Endothelial cell of umbilical vein (primary cell): ENCODE results near the gene PITPNM1. TPM values are rescaled to one million over a fixed set of nuclear protein-coding genes. Genes with fewer than 3 reads are reported as not detected.

Source experiments
- BruUV-seq: library from RNA; stranded (reverse); fragments of 400-500 nt; replicated peaks from 2 replicates; lab custom pipeline; 2021; lab: Mats Ljungman, UMichigan
- CTCF ChIA-PET: fragments of 300-600, 350-600 bp; sonication (Branson Sonifier 250); formaldehyde crosslinking; loops from one replicate; lab custom pipeline; 2021; ENCODE audit warnings: antibody characterized with exemption, inconsistent platforms; lab: Charles Lee
- POLR2A ChIA-PET: fragments of 300-600, 350-600 bp; sonication (Branson Sonifier 250); formaldehyde crosslinking; loops from one replicate; lab custom pipeline; 2021; ENCODE audit warnings: antibody characterized with exemption, inconsistent platforms; lab: Charles Lee
- DNase-seq: peaks from one replicate; pipeline ENCODE4 v3.0.0-alpha.2; 2011; ENCODE audit warnings: low read depth, low spot score
- FAIRE-seq: peaks from 2 replicates; lab custom pipeline; 2011; peaks lifted over from hg19 to GRCh38; lab: Jason Lieb, UNC
- H2AFZ ChIP-seq: 2 replicates; pipeline ENCODE4 v1.6.0; 2012; ENCODE audit warnings: low read depth, low read length, control low read depth, inconsistent platforms
- H3K27ac ChIP-seq: 2 replicates; pipeline ENCODE4 v1.5.1; 2011; ENCODE audit warnings: low read depth, mild to moderate bottlenecking, control low read depth, low read length, moderate library complexity; ENCODE audit not compliant: insufficient read depth
- H3K27me3 ChIP-seq, 2 experiments: 2 replicates each; pipeline versions ENCODE4 v1.6.0 to v1.6.1; 2011; ENCODE audit warnings: low read length in 2 of 2, mixed read lengths in 1 of 2; ENCODE audit not compliant: control insufficient read depth in 2 of 2, insufficient read depth in 2 of 2
- H3K36me3 ChIP-seq, 2 experiments: 2 replicates in 1 of 2; 3 replicates in 1 of 2; pipeline ENCODE4 v1.5.1; 2011; ENCODE audit warnings: low read length in 2 of 2, mild to moderate bottlenecking in 1 of 2, moderate library complexity in 1 of 2; ENCODE audit not compliant: control insufficient read depth in 2 of 2, insufficient read depth in 2 of 2; ENCODE audit errors: extremely low read depth in 1 of 2
- H3K4me1 ChIP-seq: 3 replicates; pipeline ENCODE4 v1.5.1; 2011; ENCODE audit warnings: mild to moderate bottlenecking, low read length; ENCODE audit not compliant: control insufficient read depth, insufficient read depth; ENCODE audit errors: extremely low read depth
- H3K4me2 ChIP-seq: 2 replicates; pipeline ENCODE4 v1.6.1; 2011; ENCODE audit warnings: low read length, control low read depth, mixed read lengths; ENCODE audit not compliant: insufficient read depth
- H3K4me3 ChIP-seq, 3 experiments: fragments of 200-600 bp in 1 of 3; sonication (generic), shearing (Covaris generic) in 1 of 3; replicated peaks in 1 of 3; 2 replicates each; pipeline ENCODE4 v1.5.1; 2011 to 2016; ENCODE audit warnings: control low read depth in 3 of 3, low read length in 3 of 3, mild to moderate bottlenecking in 2 of 3, inconsistent platforms in 1 of 3, low read depth in 1 of 3, moderate library complexity in 1 of 3; ENCODE audit not compliant: insufficient read depth in 1 of 3
- H3K79me2 ChIP-seq: 2 replicates; pipeline ENCODE4 v1.6.0; 2012; ENCODE audit warnings: low read length, inconsistent platforms; ENCODE audit not compliant: control insufficient read depth, insufficient read depth
- H3K9ac ChIP-seq: replicated peaks from 2 replicates; pipeline ENCODE3; 2011; ENCODE audit warnings: low read length, control low read depth; ENCODE audit not compliant: insufficient read depth; ENCODE audit errors: extremely low read depth
- H3K9me1 ChIP-seq: replicated peaks from 3 replicates; pipeline ENCODE4 v1.6.0; 2011; ENCODE audit warnings: mild to moderate bottlenecking, low read length; ENCODE audit not compliant: control insufficient read depth, insufficient read depth; ENCODE audit errors: extremely low read depth
- H3K9me3 ChIP-seq: replicated peaks from 2 replicates; pipeline ENCODE4 v1.5.1; 2012; ENCODE audit warnings: low read length, inconsistent platforms; ENCODE audit not compliant: control insufficient read depth, insufficient read depth
- H4K20me1 ChIP-seq: replicated peaks from 2 replicates; pipeline ENCODE3; 2011; ENCODE audit warnings: mild to moderate bottlenecking, low read length; ENCODE audit not compliant: control insufficient read depth, insufficient read depth; ENCODE audit errors: extremely low read depth
- EZH2 ChIP-seq: IDR thresholded peaks from 2 replicates; pipeline ENCODE4 v1.6.1; 2012; ENCODE audit warnings: borderline replicate concordance, low read depth, mild to moderate bottlenecking, moderate library complexity, low read length, inconsistent platforms; ENCODE audit not compliant: severe bottlenecking
- FOS ChIP-seq: IDR thresholded peaks from 2 replicates; pipeline ENCODE4 v1.6.1; 2011; ENCODE audit warnings: mild to moderate bottlenecking, low read length, moderate library complexity, borderline replicate concordance; ENCODE audit not compliant: insufficient read depth
- GATA2 ChIP-seq: IDR thresholded peaks from 2 replicates; pipeline ENCODE4 v1.7.0; 2011; ENCODE audit warnings: low read depth, mild to moderate bottlenecking, moderate library complexity, mixed read lengths, low read length; ENCODE audit not compliant: insufficient read length, insufficient read depth
- JUN ChIP-seq: IDR thresholded peaks from 2 replicates; pipeline ENCODE4 v1.6.1; 2011; ENCODE audit warnings: borderline replicate concordance, low read depth; ENCODE audit not compliant: insufficient read length, insufficient read depth
- MYC ChIP-seq: IDR thresholded peaks from one replicate; pipeline ENCODE4 v1.6.1; 2011; ENCODE audit warnings: mild to moderate bottlenecking, low read depth, low read length
- POLR2A ChIP-seq: IDR thresholded peaks from 2 replicates; pipeline ENCODE4 v1.6.1; 2012; ENCODE audit warnings: low read depth, mild to moderate bottlenecking, control low read depth, low read length
- dilution Hi-C: fragments of 300-500 bp; cut with MboI; formaldehyde crosslinking; loops from one replicate; pipeline ENCODE4 v1.15.0; 2019; ENCODE audit warnings: low sequenced_read_pairs; ENCODE audit not compliant: extremely low pct_ligation_motif_present
- intact Hi-C: fragments of 100-400 bp; cut with micrococcal nuclease; formaldehyde crosslinking; loops from one replicate; pipeline ENCODE4 v1.10.0; 2022
- polyA plus RNA-seq, 4 experiments: library from polyadenylated mRNA; depleted of rRNA in 3 of 4; stranded (reverse) in 3 of 4; unstranded in 1 of 4; fragments of >200 nt; gene quantifications; 2 replicates each; pipeline versions ENCODE4 v1.2.1 to v1.2.3, GENCODE V29; 2011 to 2012; ENCODE audit warnings: missing spikeins in 1 of 4
- total RNA-seq: library from RNA; stranded (reverse); gene quantifications from 2 replicates; pipeline ENCODE4 v1.2.3, GENCODE V29; 2021
- TF ChIP-seq, protein P1 (sequence below): IDR thresholded peaks from 2 replicates; pipeline ENCODE4 v1.6.1; 2011; ENCODE audit not compliant: insufficient read depth, insufficient read length
- TF ChIP-seq, protein P2 (sequence below), 2 donors: IDR thresholded peaks; 1 replicate in 1 of 2; 2 replicates in 1 of 2; pipeline ENCODE4 v1.5.1; 2011; ENCODE audit warnings: low read length in 2 of 2, mild to moderate bottlenecking in 2 of 2, moderate library complexity in 2 of 2, control low read depth in 1 of 2, inconsistent platforms in 1 of 2, low read depth in 1 of 2; ENCODE audit not compliant: insufficient read depth in 1 of 2; ENCODE audit errors: extremely low read depth in 1 of 2

The PITPNM1 gene
- total and polyA plus RNA-seq, 2 donors (not counting 3 experiments of a cell fraction or from before 2014, with no cell fraction given) = 16.5 to 26.4 TPM

DNA sequence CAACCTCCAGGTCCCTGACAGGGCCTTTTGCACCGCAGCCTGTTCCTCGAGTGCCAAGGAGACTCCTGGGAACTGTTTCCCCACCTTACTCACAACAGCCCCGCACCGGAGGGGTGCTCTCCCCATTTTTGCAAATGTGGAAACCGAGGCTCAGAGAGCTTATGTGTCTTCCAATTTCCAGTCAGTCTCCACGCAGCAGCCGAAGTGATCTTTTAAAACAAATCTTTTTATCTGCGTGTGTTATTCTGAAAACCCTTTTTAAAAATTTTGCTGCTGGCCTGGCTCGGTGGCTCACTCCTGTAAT lies 35.7 kb downstream of the PITPNM1 start:
- Histone ChIP-seq H3K9ac (peak overlapping the region; percentile 33), H2AFZ (peak overlapping the region; percentile 72), H3K27ac (peak overlapping the region; percentile 37), H3K4me2 (peak overlapping the region; percentile 60), H3K9me3 (no peaks in the 10 kb centered on the region), H4K20me1 (no peaks in the 10 kb centered on the region), H3K79me2 (no peaks in the 10 kb centered on the region), H3K4me1 (peaks cover 11% of the 10 kb centered on the region), H3K9me1 (no peaks in the 10 kb centered on the region), H3K36me3 (no peaks in the 10 kb centered on the region), H3K27me3 (peaks cover 0 to 3% of the 10 kb centered on the region in 2 experiments), H3K4me3 (peak overlapping the region in 2 of 3 experiments; percentile 34 to 58)
- CTCF ChIA-PET = interaction anchor here (1.0 to 2.6 kb wide), 4 partner anchors 18 to 124 kb away, joined by 3 to 26 read pairs (median 6); partner anchors contain the start of gene PPP1CA
- POLR2A ChIA-PET = no interaction called here
- no peak for DNase-seq
- no peak for TF ChIP-seq MYC
- no peak for TF ChIP-seq GATA2
- no peak for TF ChIP-seq JUN
- TF ChIP-seq, protein P1, sequence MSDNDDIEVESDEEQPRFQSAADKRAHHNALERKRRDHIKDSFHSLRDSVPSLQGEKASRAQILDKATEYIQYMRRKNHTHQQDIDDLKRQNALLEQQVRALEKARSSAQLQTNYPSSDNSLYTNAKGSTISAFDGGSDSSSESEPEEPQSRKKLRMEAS = no peak
- no peak for TF ChIP-seq POLR2A
- TF ChIP-seq, protein P2, sequence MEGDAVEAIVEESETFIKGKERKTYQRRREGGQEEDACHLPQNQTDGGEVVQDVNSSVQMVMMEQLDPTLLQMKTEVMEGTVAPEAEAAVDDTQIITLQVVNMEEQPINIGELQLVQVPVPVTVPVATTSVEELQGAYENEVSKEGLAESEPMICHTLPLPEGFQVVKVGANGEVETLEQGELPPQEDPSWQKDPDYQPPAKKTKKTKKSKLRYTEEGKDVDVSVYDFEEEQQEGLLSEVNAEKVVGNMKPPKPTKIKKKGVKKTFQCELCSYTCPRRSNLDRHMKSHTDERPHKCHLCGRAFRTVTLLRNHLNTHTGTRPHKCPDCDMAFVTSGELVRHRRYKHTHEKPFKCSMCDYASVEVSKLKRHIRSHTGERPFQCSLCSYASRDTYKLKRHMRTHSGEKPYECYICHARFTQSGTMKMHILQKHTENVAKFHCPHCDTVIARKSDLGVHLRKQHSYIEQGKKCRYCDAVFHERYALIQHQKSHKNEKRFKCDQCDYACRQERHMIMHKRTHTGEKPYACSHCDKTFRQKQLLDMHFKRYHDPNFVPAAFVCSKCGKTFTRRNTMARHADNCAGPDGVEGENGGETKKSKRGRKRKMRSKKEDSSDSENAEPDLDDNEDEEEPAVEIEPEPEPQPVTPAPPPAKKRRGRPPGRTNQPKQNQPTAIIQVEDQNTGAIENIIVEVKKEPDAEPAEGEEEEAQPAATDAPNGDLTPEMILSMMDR (IDR thresholded peaks at IDR 0.05; ENCODE audit: extremely low read depth in 1 of 2, insufficient read depth in 1 of 2, low read depth in 1 of 2, low read length in 2 of 2) = no peak
- TF ChIP-seq EZH2 = no peak
- no peak for TF ChIP-seq FOS
- FAIRE-seq = no peak
- intact Hi-C loops = loop anchor here (1.0 to 5.0 kb wide), 6 partner anchors 14 to 117 kb away; partner anchors contain the start of genes AIP, CDK2AP2, POLD4 and RPS6KB2
- dilution Hi-C loops = no loop called here
- TSS peak; percentile 24 for BruUV-seq
